Transverse colon (tissue), 3 donors: ENCODE measurements around the gene PSMC3.

Source experiments
- CTCF ChIP-seq, 5 experiments: fragments of 200-600 bp in 3 of 5; fragments of 450-650 bp in 2 of 5; sonication (generic) in 3 of 5; IDR thresholded peaks; 1 replicate in 2 of 5; 2 replicates in 3 of 5; pipeline ENCODE4 v1.5.1; 2016 to 2017; ENCODE audit warnings: antibody characterized with exemption in 5 of 5, inconsistent platforms in 3 of 5, mild to moderate bottlenecking in 2 of 5, moderate library complexity in 1 of 5
- EP300 ChIP-seq: sonication (generic); formaldehyde crosslinking; IDR thresholded peaks from one replicate; pipeline ENCODE4 v1.6.1; 2017; ENCODE audit warnings: antibody characterized with exemption, low read depth
- POLR2A ChIP-seq: fragments of 450-650 bp; IDR thresholded peaks from one replicate; pipeline ENCODE4 v1.6.1; 2016; ENCODE audit warnings: antibody characterized with exemption, mild to moderate bottlenecking, moderate library complexity

- TF ChIP-seq EP300 = no peak
- TF ChIP-seq CTCF (IDR thresholded peaks at IDR 0.05) = no peak
- TF ChIP-seq POLR2A = no peak
Observed at GRCh38 chr11:47378836-47379170, 47.4 kb downstream of the PSMC3 start.
